ENCODE data around the gene C2orf78.

Gene C2orf78

DNA sequence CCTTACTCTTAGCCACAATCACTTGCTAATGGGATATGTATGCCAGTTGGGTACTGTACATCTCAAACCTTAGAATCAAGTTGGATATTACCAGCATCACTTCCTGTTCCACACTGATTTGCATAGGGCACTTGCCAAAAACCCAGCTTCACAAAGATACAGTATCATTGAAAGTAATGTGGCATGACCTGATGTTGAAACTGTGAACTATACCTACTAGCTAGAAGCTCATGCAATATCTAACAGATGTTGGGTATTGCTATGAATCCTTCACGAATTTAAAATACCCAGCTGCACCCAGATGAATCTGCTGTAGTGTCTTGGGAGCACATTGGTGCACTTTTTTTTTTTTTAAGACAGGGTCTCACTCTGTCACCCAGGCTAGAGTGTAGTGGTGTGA, 38.3 kb downstream of the C2orf78 start:
- Histone ChIP-seq H3K4ac (ENCODE audit: low read depth, low read length) (no peak overlapping the region), H3K9ac (ENCODE audit: low read length) (no peak overlapping the region), H2BK120ac (ENCODE audit: low read depth, low read length) (no peak overlapping the region), H3K36me3 (ENCODE audit: control insufficient read depth, insufficient read depth, low read length) (no peaks in the 10 kb centered on the region), H4K8ac (ENCODE audit: low read depth, low read length) (no peak overlapping the region), H3K4me3 (ENCODE audit: low read length) (no peak overlapping the region), H3K79me1 (ENCODE audit: low read length) (no peaks in the 10 kb centered on the region), H2BK15ac (replicated peaks; ENCODE audit: low read depth) (no peak overlapping the region), H3K23ac (ENCODE audit: low read length) (no peak overlapping the region), H3K18ac (ENCODE audit: low read length) (no peak overlapping the region), H3K56ac (ENCODE audit: low read length) (no peak overlapping the region), H2BK5ac (ENCODE audit: low read length) (no peak overlapping the region), H4K5ac (ENCODE audit: low read length) (no peak overlapping the region), H3K4me2 (ENCODE audit: low read length) (no peak overlapping the region), H3K4me1 (ENCODE audit: control insufficient read depth, low read depth, low read length) (no peaks in the 10 kb centered on the region), H3K79me2 (ENCODE audit: control insufficient read depth, insufficient read depth, low read length) (no peaks in the 10 kb centered on the region), H3K27ac (ENCODE audit: low read depth, low read length) (no peak overlapping the region), H2AK5ac (ENCODE audit: low read length) (no peak overlapping the region), H3K27me3 (ENCODE audit: insufficient read depth, low read length, poor library complexity) (no peaks in the 10 kb centered on the region)
- no CpG with 5 or more reads among the region's 1 CpG for WGBS (ENCODE audit: extremely low coverage, insufficient coverage, low lambda C conversion rate)
- DNase-seq: no peak

DNA sequence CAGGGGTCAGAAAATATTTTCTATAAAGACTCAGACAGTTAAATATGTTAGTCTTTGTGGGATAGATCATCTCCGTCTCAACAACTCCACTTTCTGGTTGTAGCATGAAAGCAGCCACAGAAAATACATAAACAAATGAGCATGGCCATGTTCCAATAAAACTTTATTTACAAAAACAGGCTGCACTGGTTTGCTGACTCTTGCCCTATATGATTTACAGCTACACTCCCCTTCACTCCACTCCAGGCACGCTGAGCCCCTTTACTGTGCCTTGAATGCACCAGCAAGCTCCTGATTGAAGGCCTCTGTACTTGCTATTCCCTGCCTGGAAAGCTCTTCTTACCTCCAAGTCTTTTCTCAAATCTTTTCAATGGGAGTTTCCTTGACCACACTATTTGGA, 39.0 kb downstream of the C2orf78 start:
- Histone ChIP-seq H3K36me3 (ENCODE audit: control insufficient read depth, insufficient read depth, low read length) (no peaks in the 10 kb centered on the region), H4K8ac (ENCODE audit: low read depth, low read length) (no peak overlapping the region), H3K18ac (ENCODE audit: low read length) (no peak overlapping the region), H3K79me2 (ENCODE audit: control insufficient read depth, insufficient read depth, low read length) (no peaks in the 10 kb centered on the region), H3K9ac (ENCODE audit: low read length) (no peak overlapping the region), H3K27ac (ENCODE audit: low read depth, low read length) (no peak overlapping the region), H2BK15ac (replicated peaks; ENCODE audit: low read depth) (no peak overlapping the region), H3K27me3 (ENCODE audit: insufficient read depth, low read length, poor library complexity) (no peaks in the 10 kb centered on the region), H4K5ac (ENCODE audit: low read length) (no peak overlapping the region), H2BK120ac (ENCODE audit: low read depth, low read length) (no peak overlapping the region), H2AK5ac (ENCODE audit: low read length) (no peak overlapping the region), H3K79me1 (ENCODE audit: low read length) (no peaks in the 10 kb centered on the region), H3K4ac (ENCODE audit: low read depth, low read length) (no peak overlapping the region), H3K23ac (ENCODE audit: low read length) (no peak overlapping the region), H3K4me3 (ENCODE audit: low read length) (no peak overlapping the region), H3K4me1 (ENCODE audit: control insufficient read depth, low read depth, low read length) (no peaks in the 10 kb centered on the region), H3K56ac (ENCODE audit: low read length) (no peak overlapping the region), H3K4me2 (ENCODE audit: low read length) (no peak overlapping the region), H2BK5ac (ENCODE audit: low read length) (no peak overlapping the region)
- DNase-seq: no peak
- no CpG with 5 or more reads among the region's 2 CpGs for WGBS (ENCODE audit: extremely low coverage, insufficient coverage, low lambda C conversion rate)

DNA sequence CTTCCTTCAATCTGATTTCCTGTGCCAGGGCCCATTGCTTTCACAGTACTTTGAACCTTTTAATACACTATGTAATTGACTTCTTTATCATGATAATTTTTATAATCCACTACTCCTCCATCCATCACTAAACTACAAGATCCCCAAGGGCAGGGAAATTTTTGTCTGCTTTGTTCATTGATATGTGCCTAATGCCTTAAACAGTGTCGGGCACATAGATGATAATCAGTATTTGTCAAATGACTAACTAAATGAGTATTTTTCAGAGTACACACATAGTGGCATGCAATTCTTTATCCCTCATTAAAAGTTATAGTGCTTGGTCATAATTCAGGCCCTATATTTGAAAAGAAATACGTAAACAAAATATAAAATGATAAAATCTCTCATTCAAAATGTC, 39.4 kb downstream of the C2orf78 start:
- no peak overlapping the region for H2AK5ac ChIP-seq (ENCODE audit: low read length)
- H3K23ac ChIP-seq (ENCODE audit: low read length): no peak overlapping the region
- no peak overlapping the region for H3K18ac ChIP-seq (ENCODE audit: low read length)
- WGBS (ENCODE audit: extremely low coverage, insufficient coverage, low lambda C conversion rate): no CpG with 5 or more reads among the region's 2 CpGs
- H3K56ac ChIP-seq (ENCODE audit: low read length): no peak overlapping the region
- H2BK120ac ChIP-seq (ENCODE audit: low read depth, low read length): no peak overlapping the region
- no peaks in the 10 kb centered on the region for H3K4me1 ChIP-seq (ENCODE audit: control insufficient read depth, low read depth, low read length)
- no peak overlapping the region for H2BK5ac ChIP-seq (ENCODE audit: low read length)
- no peak overlapping the region for H3K27ac ChIP-seq (ENCODE audit: low read depth, low read length)
- H3K79me2 ChIP-seq (ENCODE audit: control insufficient read depth, insufficient read depth, low read length): no peaks in the 10 kb centered on the region
- H2BK15ac ChIP-seq (replicated peaks; ENCODE audit: low read depth): no peak overlapping the region
- DNase-seq: no peak
- no peak overlapping the region for H3K4me3 ChIP-seq (ENCODE audit: low read length)
- H3K36me3 ChIP-seq (ENCODE audit: control insufficient read depth, insufficient read depth, low read length): no peaks in the 10 kb centered on the region
- H3K4ac ChIP-seq (ENCODE audit: low read depth, low read length): no peak overlapping the region
- H3K27me3 ChIP-seq (ENCODE audit: insufficient read depth, low read length, poor library complexity): no peaks in the 10 kb centered on the region
- no peak overlapping the region for H3K9ac ChIP-seq (ENCODE audit: low read length)
- H4K8ac ChIP-seq (ENCODE audit: low read depth, low read length): no peak overlapping the region
- no peak overlapping the region for H4K5ac ChIP-seq (ENCODE audit: low read length)
- H3K79me1 ChIP-seq (ENCODE audit: low read length): no peaks in the 10 kb centered on the region
- H3K4me2 ChIP-seq (ENCODE audit: low read length): no peak overlapping the region

DNA sequence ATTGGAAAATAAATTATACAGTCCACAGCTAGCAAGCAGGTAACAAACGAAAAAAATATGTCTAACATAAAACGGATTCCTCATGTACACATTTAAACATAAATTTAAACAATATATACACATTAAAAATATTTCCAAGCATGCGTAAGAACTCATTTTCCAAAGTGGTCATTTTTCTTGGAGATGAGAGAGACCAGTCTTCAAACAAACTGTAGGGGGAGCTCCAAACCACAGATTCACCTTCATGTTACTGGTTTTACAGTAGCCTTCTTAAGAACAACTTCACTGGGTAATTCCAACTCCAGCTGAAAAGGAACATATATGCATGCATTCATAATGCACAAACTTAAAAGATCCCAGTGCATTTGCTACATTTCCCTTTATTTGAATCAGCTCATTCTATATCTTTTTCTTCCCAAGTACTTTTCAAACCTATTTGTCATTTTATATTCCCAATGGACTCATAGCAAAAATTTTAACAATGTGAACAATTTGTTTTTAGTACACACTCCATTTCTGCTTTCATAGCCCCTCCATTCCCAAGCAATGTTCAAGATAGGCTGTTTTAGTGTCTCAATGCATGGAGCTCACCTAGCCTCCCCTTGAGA, 40.0 kb downstream of the C2orf78 start:
- no peak overlapping the region for H3K4ac ChIP-seq (ENCODE audit: low read depth, low read length)
- no peak overlapping the region for H3K56ac ChIP-seq (ENCODE audit: low read length)
- no peak overlapping the region for H3K4me3 ChIP-seq (ENCODE audit: low read length)
- H3K18ac ChIP-seq (ENCODE audit: low read length): no peak overlapping the region
- WGBS (ENCODE audit: extremely low coverage, insufficient coverage, low lambda C conversion rate): 100% methylated on average over 2 of the region's 3 CpGs
- H3K9ac ChIP-seq (ENCODE audit: low read length): no peak overlapping the region
- H2BK15ac ChIP-seq (replicated peaks; ENCODE audit: low read depth): no peak overlapping the region
- H3K79me1 ChIP-seq (ENCODE audit: low read length): no peaks in the 10 kb centered on the region
- no peaks in the 10 kb centered on the region for H3K36me3 ChIP-seq (ENCODE audit: control insufficient read depth, insufficient read depth, low read length)
- H3K27me3 ChIP-seq (ENCODE audit: insufficient read depth, low read length, poor library complexity): no peaks in the 10 kb centered on the region
- no peak overlapping the region for H2BK5ac ChIP-seq (ENCODE audit: low read length)
- peak; percentile 66 for DNase-seq
- no peak overlapping the region for H2BK120ac ChIP-seq (ENCODE audit: low read depth, low read length)
- no peak overlapping the region for H4K8ac ChIP-seq (ENCODE audit: low read depth, low read length)
- H3K4me2 ChIP-seq (ENCODE audit: low read length): no peak overlapping the region
- no peak overlapping the region for H4K5ac ChIP-seq (ENCODE audit: low read length)
- H3K23ac ChIP-seq (ENCODE audit: low read length): no peak overlapping the region
- no peaks in the 10 kb centered on the region for H3K79me2 ChIP-seq (ENCODE audit: control insufficient read depth, insufficient read depth, low read length)
- H3K4me1 ChIP-seq (ENCODE audit: control insufficient read depth, low read depth, low read length): no peaks in the 10 kb centered on the region
- H3K27ac ChIP-seq (ENCODE audit: low read depth, low read length): no peak overlapping the region
- H2AK5ac ChIP-seq (ENCODE audit: low read length): no peak overlapping the region

DNA sequence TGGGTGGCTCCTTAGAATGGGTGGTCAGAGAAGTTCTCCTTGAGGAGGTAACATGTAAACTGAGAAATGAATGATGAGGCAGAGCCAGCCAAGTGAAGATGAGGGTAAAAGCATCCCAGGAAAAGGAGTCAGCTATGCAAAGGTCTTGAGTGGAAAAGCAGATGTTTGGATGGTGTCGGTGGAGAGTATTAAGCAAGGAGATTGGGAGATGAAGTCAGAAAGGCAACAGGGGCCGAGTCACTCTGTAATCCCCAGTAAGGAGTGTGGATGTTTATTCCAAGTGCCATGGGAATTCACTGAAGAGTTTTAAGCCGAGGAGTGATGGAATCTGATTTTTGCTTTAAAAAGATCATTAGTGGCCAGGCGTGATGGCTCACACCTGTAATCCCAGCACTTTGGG, 41.4 kb downstream of the C2orf78 start:
- no peak overlapping the region for H3K9ac ChIP-seq (ENCODE audit: low read length)
- H3K18ac ChIP-seq (ENCODE audit: low read length): no peak overlapping the region
- no peak for DNase-seq
- H4K8ac ChIP-seq (ENCODE audit: low read depth, low read length): no peak overlapping the region
- WGBS (ENCODE audit: extremely low coverage, insufficient coverage, low lambda C conversion rate): no CpG with 5 or more reads among the region's 4 CpGs
- H3K27me3 ChIP-seq (ENCODE audit: insufficient read depth, low read length, poor library complexity): no peaks in the 10 kb centered on the region
- no peak overlapping the region for H3K4ac ChIP-seq (ENCODE audit: low read depth, low read length)
- H3K79me1 ChIP-seq (ENCODE audit: low read length): peaks cover under 1% of the 10 kb centered on the region
- no peak overlapping the region for H3K27ac ChIP-seq (ENCODE audit: low read depth, low read length)
- H3K79me2 ChIP-seq (ENCODE audit: control insufficient read depth, insufficient read depth, low read length): peaks cover 7% of the 10 kb centered on the region
- no peak overlapping the region for H3K56ac ChIP-seq (ENCODE audit: low read length)
- no peak overlapping the region for H2BK5ac ChIP-seq (ENCODE audit: low read length)
- H3K4me1 ChIP-seq (ENCODE audit: control insufficient read depth, low read depth, low read length): no peaks in the 10 kb centered on the region
- H3K23ac ChIP-seq (ENCODE audit: low read length): no peak overlapping the region
- H3K4me2 ChIP-seq (ENCODE audit: low read length): no peak overlapping the region
- H2AK5ac ChIP-seq (ENCODE audit: low read length): no peak overlapping the region
- no peak overlapping the region for H2BK15ac ChIP-seq (replicated peaks; ENCODE audit: low read depth)
- no peaks in the 10 kb centered on the region for H3K36me3 ChIP-seq (ENCODE audit: control insufficient read depth, insufficient read depth, low read length)
- no peak overlapping the region for H2BK120ac ChIP-seq (ENCODE audit: low read depth, low read length)
- H3K4me3 ChIP-seq (ENCODE audit: low read length): no peak overlapping the region
- no peak overlapping the region for H4K5ac ChIP-seq (ENCODE audit: low read length)

DNA sequence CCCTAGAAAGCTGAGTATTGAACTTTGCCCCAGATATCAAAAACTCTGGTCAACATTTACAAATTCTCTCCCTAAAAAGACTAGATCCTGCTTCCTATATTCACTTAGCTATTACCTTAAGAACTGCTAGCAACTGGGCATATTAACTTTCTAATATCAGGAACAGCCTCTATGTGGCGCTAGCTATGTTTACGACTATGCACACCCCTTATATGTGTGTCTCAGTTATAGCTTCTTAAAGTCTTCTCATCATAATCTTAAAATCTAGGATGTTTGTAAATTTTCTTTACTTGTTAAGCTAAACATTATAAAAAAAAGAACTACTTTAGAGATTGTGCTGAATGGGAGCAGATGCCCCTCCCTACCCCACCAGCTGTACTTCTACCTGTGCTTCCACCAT, 43.0 kb downstream of the C2orf78 start:
- no peak overlapping the region for H3K27ac ChIP-seq (ENCODE audit: low read depth, low read length)
- no peak overlapping the region for H3K4ac ChIP-seq (ENCODE audit: low read depth, low read length)
- no peak overlapping the region for H3K4me2 ChIP-seq (ENCODE audit: low read length)
- no peak overlapping the region for H4K5ac ChIP-seq (ENCODE audit: low read length)
- no peak overlapping the region for H2BK120ac ChIP-seq (ENCODE audit: low read depth, low read length)
- peaks cover 7% of the 10 kb centered on the region for H3K79me1 ChIP-seq (ENCODE audit: low read length)
- H4K8ac ChIP-seq (ENCODE audit: low read depth, low read length): no peak overlapping the region
- H3K9ac ChIP-seq (ENCODE audit: low read length): no peak overlapping the region
- peaks cover 14% of the 10 kb centered on the region for H3K79me2 ChIP-seq (ENCODE audit: control insufficient read depth, insufficient read depth, low read length)
- no peak overlapping the region for H3K56ac ChIP-seq (ENCODE audit: low read length)
- H3K4me1 ChIP-seq (ENCODE audit: control insufficient read depth, low read depth, low read length): no peaks in the 10 kb centered on the region
- no peak overlapping the region for H3K23ac ChIP-seq (ENCODE audit: low read length)
- H3K4me3 ChIP-seq (ENCODE audit: low read length): no peak overlapping the region
- no peak overlapping the region for H2AK5ac ChIP-seq (ENCODE audit: low read length)
- H3K36me3 ChIP-seq (ENCODE audit: control insufficient read depth, insufficient read depth, low read length): no peaks in the 10 kb centered on the region
- H3K18ac ChIP-seq (ENCODE audit: low read length): no peak overlapping the region
- DNase-seq: no peak
- no CpG with 5 or more reads among the region's 2 CpGs for WGBS (ENCODE audit: extremely low coverage, insufficient coverage, low lambda C conversion rate)
- no peak overlapping the region for H2BK15ac ChIP-seq (replicated peaks; ENCODE audit: low read depth)
- no peaks in the 10 kb centered on the region for H3K27me3 ChIP-seq (ENCODE audit: insufficient read depth, low read length, poor library complexity)
- no peak overlapping the region for H2BK5ac ChIP-seq (ENCODE audit: low read length)
